Amygdala (tissue), 56 donors: ENCODE measurements around the gene VPS33B.
"Not testable (repeated sequence)": the region's sequence is repeated elsewhere in the genome, so short reads cannot be mapped to it uniquely, and the experiment has no call there.

Experiments used
- DNase-seq, 56 donors: peaks; one replicate each; lab custom pipeline; 2025; lab: John Stamatoyannopoulos, UW

Gene VPS33B

GRCh38 chr15:91032919-91033803 lies 10.8 kb upstream of the VPS33B start:
- DNase-seq: peak in 15 of 56 donors; percentile 2 to 23 (median 7)

- no peak for DNase-seq
Measured at GRCh38 chr15:91031796-91032195, 9.4 kb upstream of the VPS33B start.

GRCh38 chr15:91027677-91028076 lies 5.3 kb upstream of the VPS33B start:
- DNase-seq: no peak

- no peak for DNase-seq
Measured at GRCh38 chr15:91023720-91024119, 1.3 kb upstream of the VPS33B start.

- no peak for DNase-seq
Measured at GRCh38 chr15:91022832-91023129, 387 bp upstream of the VPS33B start.

GRCh38 chr15:91021516-91022074 lies 799 bp downstream of the VPS33B start:
- DNase-seq: peak in 1 of 56 donors; percentile 36

- DNase-seq: no peak
Measured at GRCh38 chr15:91018158-91018557, 4.2 kb downstream of the VPS33B start.

- no peak for DNase-seq
Measured at GRCh38 chr15:91017716-91018115, 4.7 kb downstream of the VPS33B start.

- DNase-seq: not testable (repeated sequence)
Measured at GRCh38 chr15:91013701-91014100, 8.7 kb downstream of the VPS33B start.

- no peak for DNase-seq
Measured at GRCh38 chr15:91007266-91007665, 15.1 kb downstream of the VPS33B start.

- no peak for DNase-seq
Measured at GRCh38 chr15:91001209-91001608, 21.2 kb downstream of the VPS33B start.

- DNase-seq: no peak
Measured at GRCh38 chr15:90998737-90999136, 23.7 kb downstream of the VPS33B start.

GRCh38 chr15:90994417-90995311 lies 27.7 kb downstream of the VPS33B start, which contains the start of gene PRC1:
Gene PRC1, minus strand, starts transcription at chr15:90994535. Its CDS starts 118 bp downstream, at chr15:90994417.
- peak; percentile 53 to 98 (median 92) for DNase-seq

GRCh38 chr15:90994059-90994416 lies 28.4 kb downstream of the VPS33B start:
- peak in 2 of 56 donors; percentile 1 to 5 for DNase-seq

GRCh38 chr15:90991587-90992285 lies 30.7 kb downstream of the VPS33B start:
- DNase-seq: no peak

GRCh38 chr15:90990446-90990845 lies 31.9 kb downstream of the VPS33B start:
- DNase-seq: no peak

- no peak for DNase-seq
Measured at GRCh38 chr15:90989040-90989768, 33.2 kb downstream of the VPS33B start.

- no peak for DNase-seq
Measured at GRCh38 chr15:90988296-90988695, 34.1 kb downstream of the VPS33B start.

- DNase-seq: no peak
Measured at GRCh38 chr15:90987561-90988141, 34.7 kb downstream of the VPS33B start.
